LoVo (cell line): ENCODE measurements around the gene PANX1.
A peak's percentile ranks its signal among the peaks of the same experiment; 100 is the strongest.
"Not testable (repeated sequence)": the region's sequence is repeated elsewhere in the genome, so short reads cannot be mapped to it uniquely, and the experiment has no call there.

Experiments used
- DNase-seq: peaks from one replicate; pipeline ENCODE4 v3.0.0-alpha.2; 2016; ENCODE audit warnings: low spot score

PANX1 gene

DNA sequence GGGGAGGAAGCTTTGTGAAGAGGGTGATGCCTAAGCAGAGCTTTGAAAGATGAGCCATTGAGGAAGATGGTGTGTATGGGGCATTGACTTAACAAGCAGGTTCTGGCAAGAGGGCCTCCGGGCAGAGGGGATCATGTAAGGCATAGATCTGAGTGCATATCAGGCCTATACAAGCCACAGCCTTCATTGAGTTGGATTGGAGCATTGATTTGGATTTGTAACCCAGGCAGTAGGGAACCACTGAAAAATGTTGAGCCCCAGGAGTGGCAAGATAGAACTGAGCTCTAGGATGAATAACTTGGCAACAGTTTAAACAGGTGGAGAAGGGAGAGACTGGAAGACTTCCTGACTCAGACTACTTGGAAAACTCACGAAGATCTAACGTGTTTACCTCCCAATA is 21.4 kb downstream of the PANX1 start:
- DNase-seq, result no peak

DNA sequence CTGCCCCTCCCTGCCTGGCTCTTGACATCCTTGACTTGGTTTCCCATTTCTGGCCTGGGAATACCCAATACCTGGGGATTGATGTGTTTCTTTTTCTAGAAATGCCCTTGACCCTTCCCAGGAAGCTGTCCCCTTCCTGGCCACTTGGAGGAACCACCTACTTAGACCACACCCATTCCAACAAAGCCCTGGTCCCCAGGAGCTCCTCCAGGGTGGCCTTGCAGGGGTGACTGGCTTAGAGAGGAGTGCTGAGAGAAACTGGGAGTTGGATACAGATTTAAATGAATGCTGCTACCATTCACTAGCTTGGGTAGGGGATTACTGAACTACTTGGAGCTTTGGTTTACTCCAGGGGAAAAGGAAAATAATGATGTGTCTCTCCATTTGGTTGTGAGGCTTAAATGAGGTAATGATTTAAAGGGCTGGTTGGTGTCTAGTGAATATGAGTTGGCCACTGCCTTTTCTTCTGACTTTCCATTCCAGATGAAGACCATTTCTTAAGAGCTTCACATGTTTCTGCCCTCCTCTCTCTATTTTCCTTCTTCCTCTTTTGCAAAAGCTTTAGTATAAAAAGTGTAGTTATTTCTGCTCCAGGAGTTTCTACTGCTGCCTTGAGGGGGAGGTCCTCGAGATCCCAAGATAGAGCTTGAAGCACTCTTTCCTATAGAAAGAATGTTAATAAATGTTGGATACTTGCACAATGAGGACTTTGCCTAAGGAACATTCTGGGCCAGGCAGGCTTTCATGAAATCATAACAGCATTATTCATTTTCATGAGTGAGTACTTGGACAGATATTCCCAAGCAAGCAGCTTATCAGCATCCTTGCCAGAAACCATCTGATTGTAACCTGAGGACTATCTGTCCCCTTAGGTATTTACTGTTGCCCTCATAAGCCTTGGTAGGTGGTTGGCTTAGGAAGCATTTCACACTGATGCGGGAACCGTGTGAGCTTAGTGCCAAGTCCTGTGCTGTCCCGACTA is 22.4 kb downstream of the PANX1 start:
- no peak for DNase-seq

DNA sequence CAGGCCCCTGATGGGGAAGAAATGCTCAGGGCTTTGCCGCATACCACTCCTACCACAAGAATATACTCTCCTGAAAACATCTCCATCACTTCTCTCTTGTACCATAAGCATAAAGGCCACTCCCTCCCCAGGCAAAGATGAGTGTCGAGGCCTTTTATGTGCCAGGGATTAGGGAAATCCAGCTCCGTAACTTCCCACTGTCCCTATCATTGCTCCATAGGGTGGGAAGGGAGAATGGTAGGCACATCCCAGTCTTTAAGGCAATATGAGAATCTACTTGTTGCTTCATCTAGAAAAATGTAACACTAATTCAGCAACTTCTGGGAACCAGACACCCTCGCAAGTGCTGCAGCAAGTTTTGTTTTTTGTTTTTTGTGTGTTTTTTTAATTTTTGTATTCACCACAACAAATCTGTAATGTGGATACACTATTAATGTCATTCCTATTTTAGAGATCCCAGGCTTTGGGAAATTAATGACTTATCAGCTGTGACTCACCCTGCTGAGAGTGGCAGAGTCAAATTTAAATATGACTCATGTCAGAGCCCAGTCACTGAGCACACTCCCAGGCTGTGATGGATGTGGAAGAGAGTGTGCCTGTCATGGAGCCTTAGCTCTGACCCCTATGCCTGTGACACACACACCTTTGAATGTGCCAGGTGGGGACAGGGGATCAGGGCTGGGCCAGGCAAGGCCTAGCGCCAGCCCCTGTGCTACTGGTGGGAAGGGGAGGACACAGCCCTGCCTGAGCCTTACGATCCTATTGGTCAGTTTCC is 23.4 kb downstream of the PANX1 start:
- peak; percentile 69 for DNase-seq

DNA sequence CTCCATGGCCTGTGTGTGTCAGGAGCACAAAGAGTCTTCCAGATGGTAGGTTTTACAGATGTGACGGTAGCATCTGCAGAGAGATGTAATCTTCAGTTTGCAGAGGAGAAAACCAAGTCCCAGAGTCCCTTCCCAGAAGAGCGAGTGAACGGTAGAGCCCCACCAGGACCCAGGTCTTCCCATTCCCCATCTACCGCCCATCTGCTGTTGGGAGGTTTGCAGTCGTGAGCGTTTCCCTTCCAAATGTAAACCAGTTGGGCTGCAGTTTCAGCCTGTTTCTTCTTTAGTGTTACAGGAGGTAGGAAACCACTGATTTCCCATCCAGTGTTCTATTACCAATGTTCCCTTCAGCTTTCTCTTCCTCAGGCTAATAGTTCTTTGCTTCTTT is 24.0 kb downstream of the PANX1 start:
- DNase-seq, result no peak

DNA sequence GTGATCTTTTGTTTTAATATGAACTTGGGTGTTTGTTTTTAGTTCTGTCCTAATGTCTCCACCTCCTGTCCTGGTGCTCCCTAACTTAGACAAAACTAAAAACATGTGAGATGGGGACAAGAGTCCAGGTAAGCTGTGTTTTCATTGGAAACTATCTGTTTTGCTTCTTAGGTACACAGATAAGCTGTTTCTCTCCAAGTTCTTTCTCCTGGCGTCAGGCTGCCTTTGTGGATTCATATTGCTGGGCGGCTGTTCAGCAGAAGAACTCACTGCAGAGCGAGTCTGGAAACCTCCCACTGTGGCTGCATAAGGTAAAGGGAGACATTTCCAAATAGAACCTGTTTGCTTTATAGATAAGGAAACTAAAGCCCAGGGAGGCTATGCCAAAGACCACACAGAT is 24.7 kb downstream of the PANX1 start:
- DNase-seq, result no peak

DNA sequence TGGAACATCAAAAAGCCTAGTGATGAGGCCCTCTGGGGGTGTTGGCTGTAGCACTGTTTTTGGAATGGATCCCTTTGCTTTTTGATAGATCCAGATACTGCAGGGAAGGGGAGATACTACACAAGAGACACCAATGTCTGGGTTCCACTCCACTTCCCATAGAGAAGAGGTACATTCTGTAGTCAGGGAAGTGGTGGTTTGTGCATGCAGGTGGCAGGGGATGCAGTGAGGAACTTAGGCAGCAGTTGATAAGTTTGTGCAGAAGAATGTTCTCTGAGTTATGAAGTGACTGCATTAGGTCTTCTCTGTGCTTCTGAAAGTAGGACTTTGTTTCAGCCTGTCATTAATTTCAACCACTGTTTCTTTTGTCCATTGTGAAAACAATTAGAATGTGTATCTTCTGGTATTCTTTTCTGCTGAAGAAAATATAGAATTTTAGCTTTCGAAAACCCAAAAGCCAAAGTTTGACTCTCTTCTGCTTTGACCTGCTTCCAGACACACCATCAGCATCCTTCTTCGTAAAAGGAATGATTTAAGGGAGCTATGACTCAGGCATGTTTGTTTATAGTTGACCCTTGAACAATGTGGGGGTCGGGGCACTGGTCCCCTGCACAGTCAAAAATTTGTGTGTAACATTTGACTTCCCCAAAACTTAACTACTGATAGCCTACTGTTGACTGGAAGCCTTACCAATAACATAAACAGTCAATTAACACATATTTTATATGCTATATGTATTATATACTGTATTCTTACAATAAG is 25.6 kb downstream of the PANX1 start:
- no peak for DNase-seq

DNA sequence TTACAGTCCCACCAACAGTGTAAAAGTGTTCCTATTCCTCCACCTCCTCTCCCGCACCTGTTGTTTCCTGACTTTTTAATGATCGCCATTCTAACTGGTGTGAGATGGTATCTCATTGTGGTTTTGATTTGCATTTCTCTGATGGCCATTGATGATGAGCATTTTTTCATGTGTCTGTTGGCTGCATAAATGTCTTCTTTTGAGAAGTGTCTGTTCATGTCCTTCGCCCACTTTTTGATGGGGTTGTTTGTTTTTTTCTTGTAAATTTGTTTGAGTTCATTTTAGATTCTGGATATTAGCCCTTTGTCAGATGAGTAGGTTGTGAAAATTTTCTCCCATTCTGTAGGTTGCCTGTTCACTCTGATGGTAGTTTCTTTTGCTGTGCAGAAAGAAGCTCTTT is 28.7 kb downstream of the PANX1 start:
- DNase-seq, result not testable (repeated sequence)

DNA sequence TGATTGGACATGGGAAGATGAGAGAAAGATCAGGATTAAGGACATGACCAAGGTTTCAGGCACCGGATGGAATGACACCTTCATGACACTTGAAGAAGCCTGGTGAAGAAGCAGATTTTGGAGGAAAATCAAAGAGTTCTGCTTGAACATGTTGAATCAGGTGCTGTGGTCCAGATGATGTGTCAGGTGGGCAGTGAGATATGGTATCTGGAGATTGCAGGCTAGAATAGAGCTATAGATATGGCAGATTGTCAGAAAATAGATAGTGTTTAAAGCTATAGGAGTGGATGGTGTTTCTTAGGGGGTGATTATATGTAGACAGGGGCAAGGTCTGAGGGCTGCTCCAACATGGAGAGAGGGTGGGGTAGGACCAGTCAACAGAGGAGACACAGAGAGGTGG is 40.2 kb downstream of the PANX1 start:
- no peak for DNase-seq

DNA sequence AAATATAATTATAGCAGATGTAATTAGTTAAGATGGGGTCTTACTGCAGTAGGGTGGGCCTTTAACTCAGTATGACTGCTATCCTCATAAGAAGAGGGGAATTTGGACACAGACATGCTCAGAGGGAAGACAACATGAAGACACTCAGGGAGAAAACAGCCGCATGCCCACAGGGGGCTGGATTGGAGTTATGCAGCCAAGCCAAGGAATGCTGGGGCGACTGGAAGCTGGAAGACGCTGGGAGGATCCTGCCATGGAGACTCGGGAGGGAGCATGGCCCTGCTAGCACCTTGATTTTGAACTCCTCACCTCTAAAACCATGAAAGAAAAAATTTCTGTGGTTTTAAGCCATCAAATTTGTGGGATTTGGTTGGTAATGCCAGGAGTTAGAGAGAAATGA is 40.9 kb downstream of the PANX1 start:
- no peak for DNase-seq

DNA sequence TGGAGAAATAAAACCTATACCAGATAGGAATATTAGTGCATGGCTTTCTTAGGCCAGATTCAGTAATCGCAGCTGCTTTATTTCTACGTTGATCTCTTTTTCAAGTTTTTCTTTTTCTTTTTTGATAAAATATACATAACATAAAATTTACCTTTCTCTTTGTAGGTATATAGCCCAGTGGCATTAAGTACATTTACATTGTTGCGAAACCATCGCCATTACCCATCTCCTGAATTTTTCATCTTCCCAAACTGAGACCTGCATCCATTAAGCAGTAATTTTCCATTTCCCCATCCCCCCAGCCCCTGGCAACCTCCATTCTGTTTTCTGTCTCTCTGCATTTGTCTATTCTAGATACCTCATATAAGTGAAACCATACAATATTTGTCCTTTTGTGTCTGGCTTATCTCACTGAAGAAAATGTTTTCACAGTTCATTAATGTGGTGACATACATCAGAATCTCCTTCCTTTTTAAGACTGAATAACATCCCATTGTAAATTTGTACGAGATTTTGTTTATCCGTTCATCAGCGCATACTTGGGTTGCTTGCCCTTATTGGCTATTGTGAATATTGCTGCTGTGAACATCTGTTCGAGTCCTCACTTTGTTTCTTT is 41.4 kb downstream of the PANX1 start:
- no peak for DNase-seq

DNA sequence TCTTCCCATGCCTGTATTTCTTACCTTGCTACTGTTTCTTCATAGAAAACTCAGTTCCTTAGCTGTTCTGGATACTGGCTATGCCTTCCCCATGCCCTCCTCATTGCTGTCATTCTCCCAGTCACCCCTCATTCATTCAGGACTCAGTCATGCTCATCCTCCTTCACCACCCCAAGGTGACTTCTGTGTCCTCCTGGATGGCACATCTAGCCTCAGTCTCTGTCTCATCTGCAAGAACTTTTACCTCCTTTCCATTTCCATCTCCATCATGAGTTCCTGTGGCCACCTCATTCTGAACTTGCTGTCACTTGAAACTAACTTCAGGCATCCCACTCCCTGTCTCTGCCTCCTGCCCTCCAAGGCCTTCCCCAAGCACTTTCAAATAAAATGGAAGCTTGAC is 42.3 kb downstream of the PANX1 start:
- no peak for DNase-seq

DNA sequence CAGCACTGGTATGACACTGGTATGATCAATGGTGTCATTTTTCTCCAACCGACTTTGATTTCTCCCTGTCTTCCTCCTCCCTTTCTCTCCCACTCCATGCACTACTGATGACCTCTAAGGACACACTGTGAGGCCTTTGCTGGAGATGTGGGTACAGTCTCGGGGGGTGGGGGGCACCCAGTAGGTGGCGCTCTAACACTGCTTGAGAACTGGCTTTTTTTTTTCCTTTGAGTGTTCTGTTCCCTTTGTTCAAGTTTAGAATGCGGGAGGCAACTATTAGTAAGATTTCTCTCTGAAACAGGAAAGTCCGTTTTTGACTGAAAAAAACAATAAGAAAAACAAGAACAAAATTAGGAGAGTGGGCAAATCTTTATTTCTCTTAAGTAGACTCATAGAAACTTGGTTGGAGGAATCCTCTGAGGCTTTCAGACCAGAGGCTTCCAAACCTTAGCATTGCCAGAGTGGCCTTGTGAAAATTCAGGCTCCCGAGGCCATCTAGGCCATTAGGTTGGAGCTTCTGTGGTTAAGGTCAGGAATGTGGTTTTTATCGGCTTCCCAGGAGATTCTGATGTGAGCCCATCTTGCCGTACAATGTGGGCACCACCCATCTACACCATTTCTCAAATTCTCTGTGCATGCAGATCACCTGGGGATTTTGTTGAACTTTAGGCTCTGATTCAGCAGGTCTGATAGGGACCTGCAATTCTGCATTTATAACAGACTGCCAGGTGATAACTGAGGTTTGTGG is 43.2 kb downstream of the PANX1 start:
- peak; percentile 7 for DNase-seq

DNA sequence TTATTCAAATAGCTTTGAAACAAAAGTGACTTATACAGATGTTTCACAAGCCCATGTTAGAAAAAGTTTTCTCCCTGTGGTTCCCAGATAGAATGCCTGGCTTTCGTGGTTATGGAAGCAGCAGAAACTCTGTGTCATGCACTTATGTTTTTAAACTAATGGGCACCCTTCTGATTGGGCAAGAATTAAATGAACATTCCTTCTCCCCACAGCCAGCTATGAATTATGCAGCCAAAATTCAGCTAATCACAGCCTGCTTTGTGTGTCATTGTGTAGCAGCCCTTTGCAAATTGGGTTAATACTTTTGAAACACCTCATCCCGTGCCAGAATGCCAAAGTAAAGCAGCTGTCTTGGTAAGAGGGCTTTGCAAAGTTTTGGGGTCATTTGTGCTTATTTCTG is 46.9 kb downstream of the PANX1 start:
- no peak for DNase-seq

DNA sequence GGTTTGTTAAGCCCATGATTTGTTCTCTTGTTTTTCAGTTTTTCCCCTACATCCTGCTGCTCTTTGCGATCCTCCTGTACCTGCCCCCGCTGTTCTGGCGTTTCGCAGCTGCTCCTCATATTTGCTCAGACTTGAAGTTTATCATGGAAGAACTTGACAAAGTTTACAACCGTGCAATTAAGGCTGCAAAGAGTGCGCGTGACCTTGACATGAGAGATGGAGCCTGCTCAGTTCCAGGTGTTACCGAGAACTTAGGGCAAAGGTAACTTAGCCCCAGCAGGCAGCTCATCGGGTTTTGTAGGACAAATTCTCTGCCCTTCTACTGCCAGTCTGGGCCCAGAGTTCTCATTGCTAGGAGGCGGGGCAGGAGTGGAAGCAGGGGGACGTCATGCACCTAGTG is 49.7 kb downstream of the PANX1 start:
- no peak for DNase-seq

DNA sequence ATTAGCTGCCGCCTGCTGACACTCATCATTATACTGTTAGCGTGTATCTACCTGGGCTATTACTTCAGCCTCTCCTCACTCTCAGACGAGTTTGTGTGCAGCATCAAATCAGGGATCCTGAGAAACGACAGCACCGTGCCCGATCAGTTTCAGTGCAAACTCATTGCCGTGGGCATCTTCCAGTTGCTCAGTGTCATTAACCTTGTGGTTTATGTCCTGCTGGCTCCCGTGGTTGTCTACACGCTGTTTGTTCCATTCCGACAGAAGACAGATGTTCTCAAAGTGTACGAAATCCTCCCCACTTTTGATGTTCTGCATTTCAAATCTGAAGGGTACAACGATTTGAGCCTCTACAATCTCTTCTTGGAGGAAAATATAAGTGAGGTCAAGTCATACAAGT is 51.1 kb downstream of the PANX1 start:
- no peak for DNase-seq

DNA sequence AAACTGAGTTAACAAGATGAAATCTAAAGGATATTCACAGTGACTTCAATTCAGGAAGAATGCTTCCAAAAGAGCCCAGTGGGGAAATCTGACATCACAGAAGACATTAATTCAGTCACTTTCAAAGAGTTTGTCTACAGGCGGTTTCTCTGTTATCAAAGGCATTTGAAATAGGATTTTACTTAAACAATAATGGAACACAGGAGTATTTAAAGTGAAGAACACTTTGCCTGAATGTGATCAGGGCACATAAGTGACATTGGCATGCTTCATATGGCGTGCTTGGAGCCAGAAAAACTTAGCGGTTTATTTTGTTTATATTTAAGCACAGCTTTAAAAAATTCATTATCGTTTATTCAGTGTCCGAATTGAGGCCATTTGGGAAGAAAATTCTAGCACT is 52.9 kb downstream of the PANX1 start:
- no peak for DNase-seq

DNA sequence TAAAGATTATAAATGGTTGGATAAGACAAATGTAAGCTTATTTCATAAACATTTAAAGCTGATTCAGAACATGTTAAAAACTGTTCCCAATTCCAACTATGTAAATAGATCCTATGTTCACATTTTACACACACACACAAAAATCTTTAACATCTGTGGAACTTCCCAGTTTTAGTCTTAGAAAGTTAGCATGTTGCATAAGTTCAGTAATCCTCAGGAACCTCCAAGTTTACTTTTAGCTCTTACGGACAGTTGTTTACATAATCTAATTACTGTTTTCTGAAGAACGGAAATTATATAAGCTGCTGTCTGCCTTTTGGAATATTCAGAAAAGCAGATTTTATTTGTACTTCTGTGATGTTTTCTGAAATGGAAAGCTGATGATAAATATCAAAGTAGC is 53.3 kb downstream of the PANX1 start:
- no peak for DNase-seq

DNA sequence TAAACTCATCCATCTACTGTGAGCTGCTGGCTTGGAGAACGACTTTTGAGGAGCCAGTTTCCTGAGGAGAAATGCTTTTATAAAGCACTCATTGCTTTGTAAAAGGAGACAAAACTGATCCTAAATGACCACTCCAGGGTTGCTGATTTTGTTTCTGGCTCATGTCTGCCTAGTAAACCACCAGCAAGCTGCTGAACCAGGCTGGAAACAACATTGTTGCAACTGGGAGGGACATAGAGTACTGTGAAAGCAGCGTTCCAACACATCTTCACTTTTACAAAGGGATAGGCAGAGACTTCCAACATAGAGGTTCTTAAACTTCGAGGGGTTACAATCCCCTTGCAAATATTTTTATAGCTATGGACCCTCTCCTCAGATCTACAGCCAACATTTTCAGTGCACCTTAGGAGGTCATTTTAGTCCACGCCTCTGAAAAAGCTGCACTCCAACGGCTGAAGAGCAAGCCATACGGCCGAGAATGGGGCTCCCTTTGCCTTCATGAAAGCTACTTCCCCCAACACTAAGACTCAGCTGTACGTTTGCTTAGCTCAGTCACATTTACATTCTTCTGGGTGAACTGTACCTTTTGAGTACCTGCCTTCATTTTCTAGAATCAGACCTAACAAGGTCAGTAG is 54.7 kb downstream of the PANX1 start:
- DNase-seq, result no peak

DNA sequence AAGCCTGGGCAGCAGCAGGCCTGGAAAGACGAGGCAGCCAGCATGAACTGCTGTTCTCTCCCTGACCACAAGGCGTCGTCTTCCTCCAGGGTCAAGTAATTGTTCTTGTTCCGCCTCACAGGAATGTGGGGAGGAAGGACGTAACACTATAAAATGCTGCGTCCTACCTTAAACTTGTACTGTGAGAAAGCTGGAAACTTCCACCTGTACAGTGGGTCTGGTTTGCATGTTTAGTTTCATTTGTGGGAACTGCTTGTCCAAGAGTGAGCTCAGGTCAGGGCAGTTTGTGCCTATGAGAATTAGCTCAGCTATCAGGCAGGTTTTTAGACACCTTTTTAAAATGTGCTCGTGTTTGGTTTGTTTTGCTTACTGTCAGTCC is 55.2 kb downstream of the PANX1 start:
- peak; percentile 49 for DNase-seq

DNA sequence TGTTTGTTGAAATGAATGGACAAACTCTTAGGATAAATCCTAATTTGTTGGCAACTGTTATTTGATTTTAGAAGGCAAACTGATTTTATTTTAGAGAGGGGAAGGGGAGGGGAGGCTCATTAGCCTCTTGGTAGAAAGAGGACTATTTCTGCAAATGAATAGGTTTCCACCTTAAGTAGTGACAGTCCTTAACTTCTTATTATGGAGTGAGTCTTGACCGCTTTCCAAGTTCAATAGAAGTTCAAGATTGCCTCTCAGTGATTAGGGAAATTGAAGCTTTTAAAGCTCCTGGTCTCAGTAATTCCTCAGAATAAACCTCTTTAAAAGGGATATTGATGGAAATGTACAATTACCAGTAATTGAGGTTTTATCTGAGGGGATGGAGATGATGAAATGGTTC is 55.7 kb downstream of the PANX1 start:
- no peak for DNase-seq

DNA sequence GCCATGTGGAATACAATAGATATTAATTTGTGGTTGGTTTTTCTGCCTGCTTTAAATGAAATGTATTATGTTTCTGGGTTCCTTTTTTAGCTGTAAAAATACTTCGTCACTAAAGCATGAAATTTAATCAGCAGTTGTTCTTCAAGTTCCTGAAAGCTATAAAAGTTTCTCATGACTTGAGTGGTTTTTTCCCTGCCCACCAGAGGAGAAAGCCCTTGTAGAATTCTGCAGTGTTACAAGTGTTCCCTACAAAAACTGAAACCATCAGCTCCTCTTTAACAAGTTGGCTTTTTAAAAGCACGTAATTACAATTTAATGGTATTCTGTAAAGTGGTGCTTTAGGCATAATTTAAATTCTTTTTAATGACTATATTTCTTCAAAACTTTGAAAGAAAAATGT is 56.2 kb downstream of the PANX1 start:
- no peak for DNase-seq
